HCT116 (cell line): Measurements from ENCODE around the gene LRRC74A. TPM values are rescaled to one million over a fixed set of nuclear protein-coding genes. Genes with fewer than 3 reads are reported as not detected.

Source experiments
- ATAC-seq: fragments of 200-7000 bp; cut with Tn5 transposase; 2 replicates; pipeline ENCODE4 v1.9.1; 2020; ENCODE audit warnings: mild to moderate bottlenecking, moderate library complexity
- BruUV-seq: library from RNA; stranded (reverse); fragments of 400-500 nt; replicated peaks from 2 replicates; lab custom pipeline; 2021; lab: Mats Ljungman, UMichigan
- CTCF ChIA-PET: fragments of 300-600 bp; sonication (Branson Sonifier 250); formaldehyde crosslinking; loops from one replicate; lab custom pipeline; 2021; ENCODE audit warnings: antibody characterized with exemption; lab: Charles Lee
- POLR2A ChIA-PET: fragments of 300-600, 350-600 bp; sonication (Branson Sonifier 250); formaldehyde crosslinking; loops from one replicate; lab custom pipeline; 2021; ENCODE audit warnings: antibody characterized with exemption; lab: Charles Lee
- RAD21 ChIA-PET, 2 experiments: fragments of 300-600 bp; sonication (Branson Sonifier 250); formaldehyde crosslinking; loops; one replicate each; lab custom pipeline; 2023; ENCODE audit warnings: low total read pairs in 2 of 2; ENCODE audit not compliant: uncharacterized antibody in 2 of 2, unreplicated experiment in 2 of 2, low non-redundant PET in 1 of 2; lab: Charles Lee
- DNase-seq: peaks from one replicate; pipeline ENCODE4 v3.0.0-alpha.2; 2010; ENCODE audit warnings: low read depth, low spot score
- H2AFZ ChIP-seq: fragments of 200-600 bp; shearing (Covaris generic), sonication (generic); 2 replicates; pipeline ENCODE4 v1.6.1; 2017; ENCODE audit warnings: low read depth, mixed run types, mixed read lengths, antibody characterized with exemption, low read length; ENCODE audit not compliant: poor library complexity, severe bottlenecking
- H3K27ac ChIP-seq: 2 replicates; pipeline ENCODE4 v1.5.1; 2012; ENCODE audit warnings: low read depth, low read length
- H3K27me3 ChIP-seq: fragments of 200-600 bp; sonication (generic); 2 replicates; pipeline ENCODE4 v1.6.1; 2016; ENCODE audit warnings: mixed run types, low read length, mixed read lengths; ENCODE audit not compliant: insufficient read depth
- H3K36me3 ChIP-seq, 2 experiments: fragments of 200-500 bp in 1 of 2; fragments of 200-600 bp in 1 of 2; sonication (Bioruptor generic) in 1 of 2; sonication (generic) in 1 of 2; 2 replicates each; pipeline versions ENCODE4 v1.5.1 to v1.6.1; 2014 to 2016; ENCODE audit warnings: low read length in 2 of 2, inconsistent platforms in 1 of 2, mixed read lengths in 1 of 2, mixed run types in 1 of 2; ENCODE audit not compliant: insufficient read depth in 2 of 2, control insufficient read depth in 1 of 2
- H3K4me1 ChIP-seq, 2 experiments: fragments of 200-600 bp in 1 of 2; sonication (generic) in 1 of 2; 2 replicates each; pipeline versions ENCODE4 v1.5.1 to v1.6.1; 2012 to 2017; ENCODE audit warnings: low read length in 2 of 2, inconsistent platforms in 1 of 2, mild to moderate bottlenecking in 1 of 2, mixed read lengths in 1 of 2, mixed run types in 1 of 2, moderate library complexity in 1 of 2; ENCODE audit not compliant: insufficient read depth in 2 of 2, control insufficient read depth in 1 of 2
- H3K4me2 ChIP-seq: fragments of 200-600 bp; sonication (generic); 2 replicates; pipeline ENCODE4 v1.6.1; 2017; ENCODE audit warnings: mixed run types, low read length, mixed read lengths
- H3K4me3 ChIP-seq, 2 experiments: fragments of 200-600 bp in 1 of 2; sonication (generic) in 1 of 2; replicated peaks in 1 of 2; 2 replicates each; pipeline ENCODE4 v1.5.1; 2011 to 2016; ENCODE audit warnings: low read length in 2 of 2, control low read depth in 1 of 2, low read depth in 1 of 2, mild to moderate bottlenecking in 1 of 2, mixed read lengths in 1 of 2, mixed run types in 1 of 2
- H3K79me2 ChIP-seq: fragments of 200-600 bp; sonication (generic); 2 replicates; pipeline ENCODE4 v1.6.1; 2017; ENCODE audit warnings: mild to moderate bottlenecking, mixed run types, low read length, moderate library complexity, mixed read lengths; ENCODE audit not compliant: insufficient read depth
- H3K9ac ChIP-seq: fragments of 200-600 bp; sonication (generic); 2 replicates; pipeline ENCODE4 v1.6.1; 2016; ENCODE audit warnings: low read length, mixed read lengths
- H3K9me2 ChIP-seq: fragments of 200-600 bp; sonication (generic), shearing (Covaris generic); 2 replicates; pipeline ENCODE4 v1.6.1; 2017; ENCODE audit warnings: mixed run types, mild to moderate bottlenecking, moderate library complexity; ENCODE audit not compliant: insufficient read depth
- H3K9me3 ChIP-seq, 2 experiments: fragments of 200-500 bp in 1 of 2; fragments of 200-600 bp in 1 of 2; sonication (Bioruptor generic) in 1 of 2; sonication (generic) in 1 of 2; 2 replicates each; pipeline ENCODE4 v1.6.1; 2014 to 2017; ENCODE audit warnings: low read length in 2 of 2, mixed read lengths in 2 of 2, inconsistent platforms in 1 of 2, low read depth in 1 of 2, mild to moderate bottlenecking in 1 of 2, mixed run types in 1 of 2, moderate library complexity in 1 of 2; ENCODE audit not compliant: control insufficient read depth in 1 of 2, insufficient read depth in 1 of 2
- H4K20me1 ChIP-seq: fragments of 200-600 bp; sonication (generic), shearing (Covaris generic); 2 replicates; pipeline ENCODE4 v1.6.1; 2017; ENCODE audit warnings: mixed run types, mild to moderate bottlenecking, moderate library complexity; ENCODE audit not compliant: insufficient read depth
- CBX3 ChIP-seq: IDR thresholded peaks from 2 replicates; pipeline ENCODE4 v1.6.1; 2012; ENCODE audit warnings: low read depth
- CEBPB ChIP-seq: IDR thresholded peaks from 2 replicates; pipeline ENCODE4 v1.6.1; 2012; ENCODE audit warnings: low read depth
- ELF1 ChIP-seq: IDR thresholded peaks from 2 replicates; pipeline ENCODE4 v1.6.1; 2012; ENCODE audit warnings: low read depth, borderline replicate concordance
- EZH2 ChIP-seq: fragments of 200-600 bp; sonication (generic); IDR thresholded peaks from 2 replicates; pipeline ENCODE4 v1.6.1; 2017; ENCODE audit warnings: antibody characterized with exemption, mixed run types
- EZH2phosphoT487 ChIP-seq: fragments of 200-600 bp; IDR thresholded peaks from 2 replicates; pipeline ENCODE4 v1.6.1; 2018; ENCODE audit warnings: antibody characterized with exemption, borderline replicate concordance
- FOSL1 ChIP-seq: IDR thresholded peaks from 2 replicates; pipeline ENCODE4 v1.6.1; 2012; ENCODE audit warnings: low read depth
- MAX ChIP-seq: IDR thresholded peaks from 2 replicates; pipeline ENCODE4 v1.6.1; 2012
- POLR2A ChIP-seq: IDR thresholded peaks from 2 replicates; pipeline ENCODE4 v1.7.0; 2011; ENCODE audit warnings: borderline replicate concordance; ENCODE audit not compliant: insufficient read depth, insufficient read length; ENCODE audit errors: extremely low read depth
- POLR2AphosphoS5 ChIP-seq: IDR thresholded peaks from 2 replicates; pipeline ENCODE4 v1.6.1; 2011; ENCODE audit warnings: mild to moderate bottlenecking, low read depth, low read length, moderate library complexity
- RAD21 ChIP-seq: IDR thresholded peaks from 2 replicates; pipeline ENCODE4 v1.6.1; 2012; ENCODE audit warnings: low read depth, mild to moderate bottlenecking
- SIN3A ChIP-seq: IDR thresholded peaks from 2 replicates; pipeline ENCODE4 v1.6.1; 2012; ENCODE audit warnings: low read depth
- SP1 ChIP-seq: IDR thresholded peaks from 2 replicates; pipeline ENCODE4 v1.6.1; 2012; ENCODE audit warnings: low read depth
- SRF ChIP-seq: IDR thresholded peaks from 2 replicates; pipeline ENCODE4 v1.6.1; 2012; ENCODE audit warnings: low read depth
- TCF7L2 ChIP-seq: IDR thresholded peaks from 2 replicates; pipeline ENCODE4 v1.7.0; 2011; ENCODE audit warnings: borderline replicate concordance, inconsistent platforms; ENCODE audit not compliant: insufficient read depth, insufficient read length; ENCODE audit errors: extremely low read depth
- YY1 ChIP-seq: IDR thresholded peaks from 2 replicates; pipeline ENCODE4 v1.6.1; 2011; ENCODE audit warnings: low read length, low read depth, moderate library complexity, mild to moderate bottlenecking; ENCODE audit not compliant: insufficient replicate concordance; ENCODE audit errors: extremely low read depth
- ZFX ChIP-seq: fragments of 450-650 bp; IDR thresholded peaks from 2 replicates; pipeline ENCODE4 v1.6.1; 2017
- ZNF274 ChIP-seq: fragments of 200-500 bp; sonication (Bioruptor generic); IDR thresholded peaks from 2 replicates; pipeline ENCODE4 v1.6.1; 2014; ENCODE audit warnings: mild to moderate bottlenecking, low read depth, low read length, inconsistent platforms
- intact Hi-C: fragments of 100-400 bp; cut with micrococcal nuclease; formaldehyde crosslinking; loops from 2 replicates; pipeline ENCODE4 v1.10.0; 2022
- total RNA-seq: library from RNA; stranded (reverse); gene quantifications from one replicate; pipeline ENCODE4 v1.2.1, GENCODE V29; 2021; ENCODE audit not compliant: unreplicated experiment
- TF ChIP-seq, protein P1 (sequence below): IDR thresholded peaks from 2 replicates; pipeline ENCODE4 v1.6.1; 2012
- TF ChIP-seq, protein P2 (sequence below), 3 experiments: fragments of 200-600 bp in 1 of 3; sonication (generic) in 1 of 3; IDR thresholded peaks in 2 of 3; conservative IDR thresholded peaks in 1 of 3; 2 replicates each; pipeline ENCODE4 v1.5.1; 2012 to 2017; ENCODE audit warnings: low read depth in 2 of 3, low read length in 2 of 3, antibody characterized with exemption in 1 of 3, borderline replicate concordance in 1 of 3, control low read depth in 1 of 3, mild to moderate bottlenecking in 1 of 3, mixed read lengths in 1 of 3, mixed run types in 1 of 3, moderate library complexity in 1 of 3; ENCODE audit not compliant: insufficient read depth in 1 of 3
- TF ChIP-seq, protein P3 (sequence below): IDR thresholded peaks from 2 replicates; pipeline ENCODE4 v1.6.1; 2012; ENCODE audit warnings: low read depth

Gene LRRC74A
- total RNA-seq, 1 experiment from 2014 or later = not detected

DNA sequence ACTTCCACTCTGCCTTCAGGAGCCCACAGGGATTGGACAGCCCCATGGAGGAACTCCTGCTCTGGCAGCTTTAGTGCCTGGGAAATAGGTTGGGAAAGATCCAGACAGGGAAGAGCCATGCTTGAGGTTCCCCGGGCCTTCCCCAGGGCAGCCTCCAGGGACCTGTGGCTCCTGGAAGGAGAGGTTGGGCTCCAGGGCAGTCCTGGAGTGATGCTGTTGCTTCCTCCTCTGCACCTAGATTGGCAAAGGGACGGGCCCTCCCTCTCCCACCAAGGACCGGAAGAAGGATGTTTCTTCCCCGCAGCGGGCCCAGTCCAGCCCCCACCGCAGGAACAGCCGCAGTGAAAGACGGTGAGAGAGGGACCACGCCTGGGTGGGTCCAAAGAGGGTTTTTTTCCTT lies 48.5 kb upstream of the LRRC74A start:
- no peaks in the 10 kb centered on the region for H3K9me2 ChIP-seq
- no peak overlapping the region for H3K4me2 ChIP-seq
- H3K4me1 ChIP-seq = peaks cover 13 to 19% of the 10 kb centered on the region in 2 experiments
- H3K4me3 ChIP-seq = no peak overlapping the region
- no peak for DNase-seq
- intact Hi-C loops = no loop called here
- H2AFZ ChIP-seq = no peak overlapping the region
- no peaks in the 10 kb centered on the region for H3K9me3 ChIP-seq
- no peak overlapping the region for H3K27ac ChIP-seq
- ChIA-PET CTCF (interaction anchor here (1.8 kb wide), 1 partner anchor 67 kb away, joined by 10 read pairs; no protein-coding TSS in a partner anchor), RAD21 (no interaction called here), POLR2A (no interaction called here)
- no TSS peak for BruUV-seq
- H3K79me2 ChIP-seq = no peaks in the 10 kb centered on the region
- peaks cover 5 to 7% of the 10 kb centered on the region in 2 experiments; a peak in 3 of 4 replicates for H3K36me3 ChIP-seq
- H4K20me1 ChIP-seq = no peaks in the 10 kb centered on the region
- H3K9ac ChIP-seq = no peak overlapping the region
- no peak for TF ChIP-seq YY1
- TF ChIP-seq CEBPB = no peak
- no peak for TF ChIP-seq ELF1
- TF ChIP-seq POLR2A = no peak
- no peak for TF ChIP-seq SP1
- TF ChIP-seq, protein P1, sequence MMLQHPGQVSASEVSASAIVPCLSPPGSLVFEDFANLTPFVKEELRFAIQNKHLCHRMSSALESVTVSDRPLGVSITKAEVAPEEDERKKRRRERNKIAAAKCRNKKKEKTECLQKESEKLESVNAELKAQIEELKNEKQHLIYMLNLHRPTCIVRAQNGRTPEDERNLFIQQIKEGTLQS = no peak
- TF ChIP-seq POLR2AphosphoS5 = no peak
- TF ChIP-seq EZH2phosphoT487 = no peak
- TF ChIP-seq, protein P2, sequence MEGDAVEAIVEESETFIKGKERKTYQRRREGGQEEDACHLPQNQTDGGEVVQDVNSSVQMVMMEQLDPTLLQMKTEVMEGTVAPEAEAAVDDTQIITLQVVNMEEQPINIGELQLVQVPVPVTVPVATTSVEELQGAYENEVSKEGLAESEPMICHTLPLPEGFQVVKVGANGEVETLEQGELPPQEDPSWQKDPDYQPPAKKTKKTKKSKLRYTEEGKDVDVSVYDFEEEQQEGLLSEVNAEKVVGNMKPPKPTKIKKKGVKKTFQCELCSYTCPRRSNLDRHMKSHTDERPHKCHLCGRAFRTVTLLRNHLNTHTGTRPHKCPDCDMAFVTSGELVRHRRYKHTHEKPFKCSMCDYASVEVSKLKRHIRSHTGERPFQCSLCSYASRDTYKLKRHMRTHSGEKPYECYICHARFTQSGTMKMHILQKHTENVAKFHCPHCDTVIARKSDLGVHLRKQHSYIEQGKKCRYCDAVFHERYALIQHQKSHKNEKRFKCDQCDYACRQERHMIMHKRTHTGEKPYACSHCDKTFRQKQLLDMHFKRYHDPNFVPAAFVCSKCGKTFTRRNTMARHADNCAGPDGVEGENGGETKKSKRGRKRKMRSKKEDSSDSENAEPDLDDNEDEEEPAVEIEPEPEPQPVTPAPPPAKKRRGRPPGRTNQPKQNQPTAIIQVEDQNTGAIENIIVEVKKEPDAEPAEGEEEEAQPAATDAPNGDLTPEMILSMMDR (IDR thresholded peaks at IDR 0.05 in 2 of 3, conservative IDR thresholded peaks at IDR 0.05 in 1 of 3; ENCODE audit: borderline replicate concordance in 1 of 3, insufficient read depth in 1 of 3, low read depth in 2 of 3, low read length in 2 of 3) = no peak
- no peak for TF ChIP-seq EZH2
- TF ChIP-seq CBX3 = no peak
- no peak for TF ChIP-seq RAD21
- no peak for TF ChIP-seq FOSL1
- no peak for TF ChIP-seq TCF7L2
- TF ChIP-seq ZFX = no peak
- no peak for TF ChIP-seq ZNF274
- no peak for TF ChIP-seq SIN3A
- TF ChIP-seq SRF = no peak
- TF ChIP-seq MAX = no peak
- TF ChIP-seq, protein P3, sequence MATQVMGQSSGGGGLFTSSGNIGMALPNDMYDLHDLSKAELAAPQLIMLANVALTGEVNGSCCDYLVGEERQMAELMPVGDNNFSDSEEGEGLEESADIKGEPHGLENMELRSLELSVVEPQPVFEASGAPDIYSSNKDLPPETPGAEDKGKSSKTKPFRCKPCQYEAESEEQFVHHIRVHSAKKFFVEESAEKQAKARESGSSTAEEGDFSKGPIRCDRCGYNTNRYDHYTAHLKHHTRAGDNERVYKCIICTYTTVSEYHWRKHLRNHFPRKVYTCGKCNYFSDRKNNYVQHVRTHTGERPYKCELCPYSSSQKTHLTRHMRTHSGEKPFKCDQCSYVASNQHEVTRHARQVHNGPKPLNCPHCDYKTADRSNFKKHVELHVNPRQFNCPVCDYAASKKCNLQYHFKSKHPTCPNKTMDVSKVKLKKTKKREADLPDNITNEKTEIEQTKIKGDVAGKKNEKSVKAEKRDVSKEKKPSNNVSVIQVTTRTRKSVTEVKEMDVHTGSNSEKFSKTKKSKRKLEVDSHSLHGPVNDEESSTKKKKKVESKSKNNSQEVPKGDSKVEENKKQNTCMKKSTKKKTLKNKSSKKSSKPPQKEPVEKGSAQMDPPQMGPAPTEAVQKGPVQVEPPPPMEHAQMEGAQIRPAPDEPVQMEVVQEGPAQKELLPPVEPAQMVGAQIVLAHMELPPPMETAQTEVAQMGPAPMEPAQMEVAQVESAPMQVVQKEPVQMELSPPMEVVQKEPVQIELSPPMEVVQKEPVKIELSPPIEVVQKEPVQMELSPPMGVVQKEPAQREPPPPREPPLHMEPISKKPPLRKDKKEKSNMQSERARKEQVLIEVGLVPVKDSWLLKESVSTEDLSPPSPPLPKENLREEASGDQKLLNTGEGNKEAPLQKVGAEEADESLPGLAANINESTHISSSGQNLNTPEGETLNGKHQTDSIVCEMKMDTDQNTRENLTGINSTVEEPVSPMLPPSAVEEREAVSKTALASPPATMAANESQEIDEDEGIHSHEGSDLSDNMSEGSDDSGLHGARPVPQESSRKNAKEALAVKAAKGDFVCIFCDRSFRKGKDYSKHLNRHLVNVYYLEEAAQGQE = no peak
- no peak for ATAC-seq
- H3K27me3 ChIP-seq = no peaks in the 10 kb centered on the region
